ENCODE data around the gene LIFR. TPM values are rescaled to one million over a fixed set of nuclear protein-coding genes. Genes with fewer than 3 reads are reported as not detected.

The LIFR gene
- total and polyA plus RNA-seq, 3 donors from 2014 or later, result 19.7 to 63.9 (median 49.9) TPM

DNA sequence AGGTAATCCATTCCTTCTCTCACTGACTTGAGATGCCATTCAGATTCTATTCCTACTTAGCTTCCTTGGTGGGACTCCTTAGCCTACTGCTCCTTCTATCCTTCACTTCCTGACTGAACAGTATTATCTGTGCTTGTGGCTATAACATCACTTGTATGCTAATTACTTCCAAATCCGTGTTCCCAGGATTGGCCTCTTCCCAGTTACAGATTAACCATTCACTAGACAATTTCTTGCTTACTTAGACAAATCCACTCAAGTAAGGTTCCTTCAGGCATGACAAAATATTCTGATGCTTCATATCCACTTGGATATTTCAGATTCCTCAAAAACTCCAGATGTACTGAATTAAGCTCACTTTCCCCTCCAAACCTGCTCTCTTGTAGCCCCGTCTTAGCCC, 18.3 kb downstream of the LIFR start:
- WGBS, 2 donors, result 53 to 65% methylated on average over 2 of the region's 2 CpGs
- H3K27ac ChIP-seq, result no peak overlapping the region
- no peaks in the 10 kb centered on the region for H3K9me3 ChIP-seq
- H3K4me3 ChIP-seq, result no peak overlapping the region
- intact Hi-C loops (cut with DNase I; ENCODE audit: low total_unique reads), result no loop called here
- peaks cover 12% of the 10 kb centered on the region for H3K4me1 ChIP-seq
- DNase-seq, result no peak
- no peaks in the 10 kb centered on the region for H3K36me3 ChIP-seq (ENCODE audit: low read depth, missing control alignments)
- H3K27me3 ChIP-seq, result no peaks in the 10 kb centered on the region
- TF ChIP-seq POLR2A (IDR thresholded peaks at IDR 0.05), result no peak
- TF ChIP-seq, protein P1, sequence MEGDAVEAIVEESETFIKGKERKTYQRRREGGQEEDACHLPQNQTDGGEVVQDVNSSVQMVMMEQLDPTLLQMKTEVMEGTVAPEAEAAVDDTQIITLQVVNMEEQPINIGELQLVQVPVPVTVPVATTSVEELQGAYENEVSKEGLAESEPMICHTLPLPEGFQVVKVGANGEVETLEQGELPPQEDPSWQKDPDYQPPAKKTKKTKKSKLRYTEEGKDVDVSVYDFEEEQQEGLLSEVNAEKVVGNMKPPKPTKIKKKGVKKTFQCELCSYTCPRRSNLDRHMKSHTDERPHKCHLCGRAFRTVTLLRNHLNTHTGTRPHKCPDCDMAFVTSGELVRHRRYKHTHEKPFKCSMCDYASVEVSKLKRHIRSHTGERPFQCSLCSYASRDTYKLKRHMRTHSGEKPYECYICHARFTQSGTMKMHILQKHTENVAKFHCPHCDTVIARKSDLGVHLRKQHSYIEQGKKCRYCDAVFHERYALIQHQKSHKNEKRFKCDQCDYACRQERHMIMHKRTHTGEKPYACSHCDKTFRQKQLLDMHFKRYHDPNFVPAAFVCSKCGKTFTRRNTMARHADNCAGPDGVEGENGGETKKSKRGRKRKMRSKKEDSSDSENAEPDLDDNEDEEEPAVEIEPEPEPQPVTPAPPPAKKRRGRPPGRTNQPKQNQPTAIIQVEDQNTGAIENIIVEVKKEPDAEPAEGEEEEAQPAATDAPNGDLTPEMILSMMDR (IDR thresholded peaks at IDR 0.05), result no peak

DNA sequence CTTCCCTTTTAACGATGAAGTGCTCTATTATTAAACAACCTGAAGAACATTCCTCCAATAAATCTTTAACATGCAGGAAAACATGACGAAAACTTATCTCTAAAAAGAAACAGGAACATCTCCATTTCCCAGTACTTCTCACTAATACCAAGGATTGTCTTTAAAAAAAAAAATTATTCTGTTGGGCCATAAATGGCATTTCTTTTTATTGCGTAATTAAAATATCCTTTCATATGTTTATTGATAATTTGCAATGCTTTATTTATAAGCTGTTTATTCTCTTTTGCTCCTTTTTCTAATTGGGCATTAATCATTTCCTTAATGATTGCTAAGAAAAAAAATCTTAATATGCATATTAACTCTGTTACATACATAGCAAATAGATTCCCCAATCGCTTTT, 18.9 kb downstream of the LIFR start:
- whole genome bisulfite sequencing, 2 donors, result 62 to 65% methylated on average over 4 of the region's 4 CpGs
- Histone ChIP-seq H3K4me1 (peaks cover 12% of the 10 kb centered on the region), H3K27ac (no peak overlapping the region), H3K27me3 (no peaks in the 10 kb centered on the region), H3K9me3 (no peaks in the 10 kb centered on the region), H3K4me3 (no peak overlapping the region), H3K36me3 (ENCODE audit: low read depth, missing control alignments) (no peaks in the 10 kb centered on the region)
- intact Hi-C loops (cut with DNase I; ENCODE audit: low total_unique reads), result no loop called here
- TF ChIP-seq, protein P1 (IDR thresholded peaks at IDR 0.05), result no peak
- no peak for TF ChIP-seq POLR2A (IDR thresholded peaks at IDR 0.05)
- no peak for DNase-seq

DNA sequence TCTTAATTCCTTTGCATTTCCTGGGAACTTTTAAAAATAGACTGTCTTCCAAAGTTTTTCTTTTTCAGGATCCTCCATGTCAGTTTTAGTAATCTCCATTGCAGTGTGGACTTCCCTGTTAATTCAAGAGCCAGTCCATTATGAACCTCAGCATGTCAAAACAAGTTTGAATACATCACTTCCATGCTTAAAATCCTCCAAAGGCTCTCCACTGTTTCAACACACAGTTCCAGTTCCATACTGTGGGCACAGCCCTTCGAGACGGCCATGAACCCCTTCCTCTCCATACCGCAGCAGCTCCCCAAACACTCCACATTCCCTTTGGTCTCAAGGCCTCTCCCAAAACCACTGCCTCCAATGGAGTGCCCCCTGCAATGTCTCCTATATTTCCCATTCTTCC, 19.5 kb downstream of the LIFR start:
- Histone ChIP-seq H3K27ac (no peak overlapping the region), H3K36me3 (ENCODE audit: low read depth, missing control alignments) (no peaks in the 10 kb centered on the region), H3K9me3 (no peaks in the 10 kb centered on the region), H3K4me1 (peaks cover 12% of the 10 kb centered on the region), H3K27me3 (no peaks in the 10 kb centered on the region), H3K4me3 (no peak overlapping the region)
- no peak for DNase-seq
- TF ChIP-seq POLR2A (IDR thresholded peaks at IDR 0.05), result no peak
- TF ChIP-seq, protein P1 (IDR thresholded peaks at IDR 0.05), result no peak
- intact Hi-C loops (cut with DNase I; ENCODE audit: low total_unique reads), result no loop called here
- WGBS, 2 donors, result 74 to 75% methylated on average over 3 of the region's 3 CpGs

DNA sequence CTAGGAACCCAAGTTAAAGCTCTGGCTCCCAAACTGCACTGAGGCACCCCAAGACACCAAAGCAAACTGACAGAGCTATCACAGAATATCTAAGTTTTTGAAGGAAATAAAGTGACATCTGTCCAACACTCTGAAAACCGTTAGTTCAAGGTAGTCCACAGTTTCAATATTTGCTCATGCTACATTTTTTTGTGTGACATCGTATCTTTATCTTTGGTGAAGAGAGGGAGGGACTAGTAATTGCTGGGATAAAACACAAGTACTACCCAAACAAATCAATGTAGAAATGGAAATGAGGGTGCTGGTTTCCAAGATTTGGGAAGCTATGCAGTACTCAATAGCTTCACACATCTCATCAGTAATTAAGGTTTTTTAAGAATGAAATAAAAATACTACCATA, 20.6 kb downstream of the LIFR start:
- TF ChIP-seq, protein P1 (IDR thresholded peaks at IDR 0.05), result no peak
- TF ChIP-seq POLR2A (IDR thresholded peaks at IDR 0.05), result no peak
- H3K4me3 ChIP-seq, result no peak overlapping the region
- no peak overlapping the region for H3K27ac ChIP-seq
- no peaks in the 10 kb centered on the region for H3K9me3 ChIP-seq
- intact Hi-C loops (cut with DNase I; ENCODE audit: low total_unique reads), result no loop called here
- no peak for DNase-seq
- H3K4me1 ChIP-seq, result peaks cover 8% of the 10 kb centered on the region
- H3K27me3 ChIP-seq, result no peaks in the 10 kb centered on the region
- no peaks in the 10 kb centered on the region for H3K36me3 ChIP-seq (ENCODE audit: low read depth, missing control alignments)
- WGBS, 2 donors, result 63 to 80% methylated on average over 2 of the region's 2 CpGs

DNA sequence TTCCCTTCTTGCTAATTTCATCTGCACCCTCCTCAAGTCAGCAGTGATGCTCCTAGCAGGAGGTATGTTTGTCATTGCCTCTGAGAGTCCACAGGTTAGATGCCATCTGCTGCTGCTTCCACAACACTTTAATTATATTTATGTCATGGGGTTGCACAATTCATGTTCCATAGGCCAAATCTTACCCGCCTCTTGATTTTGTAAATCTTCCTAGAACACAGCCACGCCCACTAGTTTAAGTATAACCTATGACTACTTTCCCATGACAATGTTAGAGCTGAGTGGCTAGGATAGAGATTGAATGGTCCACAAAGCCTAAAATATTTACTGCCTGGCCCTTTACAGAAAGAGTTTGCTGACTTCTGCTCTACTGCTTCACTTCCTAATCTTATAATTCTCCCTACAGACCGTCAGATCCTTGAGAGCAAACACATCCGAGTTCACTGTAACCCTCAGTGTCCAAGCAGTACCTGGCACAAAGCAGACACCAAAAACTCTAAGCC, 21.1 kb downstream of the LIFR start:
- TF ChIP-seq, protein P1 (IDR thresholded peaks at IDR 0.05), result no peak
- TF ChIP-seq POLR2A (IDR thresholded peaks at IDR 0.05), result no peak
- no peaks in the 10 kb centered on the region for H3K9me3 ChIP-seq
- whole genome bisulfite sequencing, 2 donors, result 66 to 85% methylated on average over 4 of the region's 4 CpGs
- no peaks in the 10 kb centered on the region for H3K27me3 ChIP-seq
- no peak for DNase-seq
- peaks cover 3% of the 10 kb centered on the region for H3K4me1 ChIP-seq
- intact Hi-C loops (cut with DNase I; ENCODE audit: low total_unique reads), result no loop called here
- H3K36me3 ChIP-seq (ENCODE audit: low read depth, missing control alignments), result no peaks in the 10 kb centered on the region
- H3K27ac ChIP-seq, result no peak overlapping the region
- no peak overlapping the region for H3K4me3 ChIP-seq
